GM18498 (cell line): Measurements from ENCODE around the gene BHLHA15.
A peak's percentile ranks its signal among the peaks of the same experiment; 100 is the strongest.

Source experiments
- ATAC-seq: cut with Tn5 transposase; IDR thresholded peaks from one replicate; pipeline ENCODE4 v1.9.1; 2021; ENCODE audit warnings: mild to moderate bottlenecking, moderate library complexity; ENCODE audit not compliant: unreplicated experiment

The BHLHA15 gene

DNA sequence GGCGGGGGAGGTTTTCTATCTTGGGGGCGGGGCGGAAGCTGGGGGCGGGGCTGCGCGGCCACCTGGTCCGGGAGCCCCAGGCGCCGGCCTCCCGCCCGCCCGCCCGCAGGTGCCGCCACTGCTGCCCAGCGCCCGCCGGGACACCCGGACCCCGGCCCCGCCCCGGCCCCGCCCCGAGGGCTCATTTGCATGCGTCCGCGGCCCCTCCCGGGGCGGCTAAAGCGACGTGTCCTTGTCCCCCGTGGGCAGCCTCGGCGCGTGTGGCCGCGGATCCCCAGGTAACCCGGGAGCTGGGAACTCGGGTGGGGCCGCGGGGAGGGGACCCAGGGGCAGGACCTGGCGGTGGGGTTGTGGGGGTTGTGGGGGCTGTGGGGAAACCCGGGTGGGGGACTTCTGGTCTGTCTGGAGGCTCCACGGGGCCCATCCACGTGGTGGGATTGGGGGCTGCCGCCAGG, at the start of gene BHLHA15:
TSS of gene BHLHA15 (plus strand) at position 219 of the 455 bp plus-strand sequence. CDS start 871 bp downstream, outside the sequence.
- ATAC-seq: peak; percentile 46

DNA sequence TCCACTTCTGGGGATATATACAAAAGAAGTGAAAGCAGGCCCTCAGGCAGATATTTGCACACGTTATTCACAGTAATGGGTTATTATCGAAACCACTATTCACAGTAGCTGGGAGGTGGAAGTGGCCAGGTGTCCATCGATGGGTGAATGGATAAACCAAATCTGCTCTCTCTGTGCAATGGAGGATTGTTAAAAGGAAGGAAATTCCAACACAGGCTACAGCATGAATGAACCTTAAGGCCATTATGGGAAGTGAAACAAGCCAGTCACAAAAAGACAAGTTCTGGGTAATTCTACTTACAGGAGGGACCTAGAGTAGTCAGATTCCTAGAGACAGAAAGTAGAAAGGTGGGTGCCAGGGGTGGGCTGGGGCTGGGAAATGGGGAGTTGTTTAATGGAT, 48.5 kb upstream of the BHLHA15 start:
- ATAC-seq: no peak

DNA sequence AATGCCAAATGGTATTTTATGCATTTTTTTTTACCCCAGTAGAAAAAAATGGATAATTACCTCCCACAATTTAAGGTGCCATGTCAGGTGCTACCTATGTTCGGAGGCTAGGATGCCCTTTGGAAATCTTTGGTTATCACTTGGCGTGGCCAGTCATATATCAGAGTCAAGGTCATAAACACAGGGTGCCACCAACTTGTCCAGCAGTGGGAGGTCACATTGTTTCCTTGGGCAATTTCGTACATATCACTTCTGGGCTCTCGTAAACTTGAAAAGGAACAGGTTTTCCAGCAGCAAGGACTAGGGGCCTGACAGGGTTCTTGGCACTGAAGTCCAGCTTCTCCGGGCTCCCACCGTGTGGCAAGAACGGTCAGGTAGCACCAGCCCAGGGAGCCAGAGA, 48.0 kb upstream of the BHLHA15 start:
- no peak for ATAC-seq

DNA sequence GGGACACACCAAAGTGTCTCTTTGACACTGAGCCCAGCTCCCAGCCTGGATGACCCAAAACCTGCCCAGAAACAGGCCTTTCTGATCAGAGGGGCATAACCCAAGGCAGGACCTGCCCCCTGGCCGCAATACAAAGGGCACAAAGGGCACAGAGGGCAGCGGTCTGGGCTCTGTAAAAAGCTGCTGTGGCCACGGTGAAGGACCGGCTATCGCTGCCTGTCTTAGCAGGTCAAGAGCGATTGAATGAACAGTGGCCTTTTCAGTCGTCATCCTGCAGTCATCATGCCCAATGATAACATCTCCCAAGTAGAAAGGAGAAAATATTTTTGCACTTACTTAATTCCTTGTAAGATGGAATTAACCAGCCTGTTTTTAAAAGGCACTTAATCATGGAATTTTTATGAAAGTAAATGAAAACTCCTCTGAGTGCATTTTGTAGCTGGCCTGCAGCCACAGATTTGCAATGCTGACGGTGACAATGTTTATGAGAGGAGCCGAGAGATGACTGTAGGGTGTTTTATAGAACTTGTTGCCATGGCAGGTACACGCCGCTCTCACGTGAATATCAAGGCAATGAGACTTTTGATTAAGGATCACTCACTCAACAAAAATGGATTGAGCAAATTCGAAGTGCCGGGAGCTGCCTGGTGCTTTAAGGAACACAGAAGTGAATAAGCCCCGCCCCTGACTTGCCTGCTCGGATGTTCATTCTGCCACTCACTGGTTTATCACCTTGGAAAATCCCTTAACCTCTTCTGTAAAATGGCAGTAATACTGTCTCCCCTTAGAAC, 47.3 kb upstream of the BHLHA15 start:
- no peak for ATAC-seq

DNA sequence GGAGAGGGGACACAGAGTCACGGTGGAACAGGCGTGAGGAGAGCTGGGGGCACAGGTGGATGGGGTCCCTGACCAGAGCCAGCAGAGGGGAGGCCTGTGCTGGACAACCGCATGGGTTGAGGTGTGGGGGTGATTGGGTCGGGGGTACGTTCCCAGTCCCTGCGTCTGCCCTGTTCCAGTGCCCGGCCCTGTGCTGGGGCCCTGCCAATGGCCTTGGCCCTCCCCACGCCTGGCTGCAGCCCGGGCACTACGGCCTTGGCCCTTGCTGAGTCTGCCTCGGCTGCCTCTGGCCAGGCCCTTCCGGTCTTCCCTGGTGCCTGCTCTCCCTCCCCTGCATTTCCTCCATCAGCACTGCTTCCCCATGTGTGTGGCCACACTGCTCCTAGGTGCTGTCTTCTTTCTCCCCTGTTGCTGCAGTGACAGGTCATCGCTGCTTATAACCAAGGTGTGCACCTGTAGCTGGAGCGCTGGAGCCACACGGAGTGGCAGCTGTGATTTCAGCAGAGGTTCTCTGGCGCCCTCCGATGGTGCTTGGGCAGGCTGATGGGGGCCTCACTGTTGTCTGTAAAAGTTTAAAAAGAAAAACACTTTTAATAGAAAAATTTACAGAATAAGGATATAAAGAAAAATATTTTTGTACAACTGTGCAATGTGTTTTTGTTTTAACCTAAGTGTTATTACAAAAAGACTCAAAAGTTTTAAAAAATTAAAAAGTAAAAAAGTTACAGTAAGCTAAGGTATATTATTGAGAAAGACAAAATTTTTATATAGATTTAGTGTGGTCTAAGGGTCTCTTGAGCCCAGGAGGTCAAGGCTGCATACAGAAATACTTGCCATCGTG, 45.2 kb upstream of the BHLHA15 start:
- ATAC-seq: no peak

DNA sequence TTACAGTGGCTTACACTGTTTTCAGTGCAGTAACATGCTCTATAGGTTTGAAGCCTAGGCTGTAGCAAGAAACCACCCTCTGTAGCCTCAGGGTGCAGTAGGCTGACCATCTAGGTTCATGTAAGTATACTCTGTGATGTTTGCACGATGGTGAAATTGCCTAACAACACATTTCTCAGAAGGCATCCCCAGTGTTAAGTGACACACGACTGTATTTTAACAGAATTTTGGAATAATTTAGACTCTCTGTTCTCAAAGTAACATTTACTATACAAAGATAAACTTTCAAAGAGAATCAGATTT, 44.6 kb upstream of the BHLHA15 start:
- no peak for ATAC-seq

DNA sequence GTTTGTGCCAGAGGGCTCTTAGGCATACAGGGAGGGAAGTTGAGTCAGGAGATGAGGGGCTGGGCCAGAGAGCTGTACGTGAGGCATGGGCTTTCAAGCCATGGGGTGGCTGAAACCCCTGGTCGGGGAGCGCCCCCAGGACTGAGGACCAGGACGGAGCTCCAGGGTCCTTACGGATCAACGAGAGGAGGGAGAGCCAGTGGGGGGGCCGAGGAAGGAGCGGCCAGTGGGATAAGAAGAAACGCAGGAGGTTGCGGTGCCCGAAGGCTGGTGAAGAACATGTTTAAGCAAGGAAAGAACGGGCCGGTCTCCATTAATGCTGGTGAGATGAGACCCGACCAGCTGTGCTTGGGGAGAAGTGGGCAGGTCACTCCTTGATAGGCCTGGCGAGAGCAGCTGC, 43.6 kb upstream of the BHLHA15 start:
- no peak for ATAC-seq

DNA sequence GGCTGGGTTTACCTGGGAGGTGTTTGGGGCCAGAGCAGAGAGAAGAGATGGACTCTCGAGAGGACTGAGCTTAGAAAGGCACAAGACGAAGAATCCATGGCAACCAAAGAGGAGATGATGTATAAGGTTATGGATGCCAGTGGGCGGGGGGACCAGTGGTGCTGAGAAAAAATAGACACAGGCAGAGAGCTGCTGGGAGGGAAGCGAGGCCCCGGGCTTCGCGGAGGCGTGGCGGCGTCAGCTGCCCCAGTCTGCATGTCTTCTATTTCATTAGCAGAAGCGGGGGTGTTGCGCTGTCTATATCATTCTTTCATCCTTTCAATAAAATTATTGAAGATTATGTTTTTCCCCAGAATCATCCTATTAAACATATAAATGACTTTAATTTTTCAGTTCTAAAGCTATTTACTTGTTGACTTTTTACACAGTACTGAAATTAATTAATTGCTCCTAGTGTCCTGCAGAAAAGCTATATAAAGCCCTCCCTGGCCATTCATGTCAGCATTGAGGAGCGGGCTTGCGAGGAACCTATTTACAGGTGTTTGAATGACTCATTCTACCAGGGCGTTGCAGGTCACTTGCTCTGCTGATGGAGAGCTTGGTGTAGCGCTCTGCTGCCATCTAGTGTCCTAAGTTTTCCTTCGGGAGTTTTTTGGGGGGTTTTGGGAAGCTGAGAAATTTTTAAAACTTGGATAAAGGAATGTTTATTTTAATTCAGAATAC, 42.9 kb upstream of the BHLHA15 start:
- peak; percentile 81 for ATAC-seq

DNA sequence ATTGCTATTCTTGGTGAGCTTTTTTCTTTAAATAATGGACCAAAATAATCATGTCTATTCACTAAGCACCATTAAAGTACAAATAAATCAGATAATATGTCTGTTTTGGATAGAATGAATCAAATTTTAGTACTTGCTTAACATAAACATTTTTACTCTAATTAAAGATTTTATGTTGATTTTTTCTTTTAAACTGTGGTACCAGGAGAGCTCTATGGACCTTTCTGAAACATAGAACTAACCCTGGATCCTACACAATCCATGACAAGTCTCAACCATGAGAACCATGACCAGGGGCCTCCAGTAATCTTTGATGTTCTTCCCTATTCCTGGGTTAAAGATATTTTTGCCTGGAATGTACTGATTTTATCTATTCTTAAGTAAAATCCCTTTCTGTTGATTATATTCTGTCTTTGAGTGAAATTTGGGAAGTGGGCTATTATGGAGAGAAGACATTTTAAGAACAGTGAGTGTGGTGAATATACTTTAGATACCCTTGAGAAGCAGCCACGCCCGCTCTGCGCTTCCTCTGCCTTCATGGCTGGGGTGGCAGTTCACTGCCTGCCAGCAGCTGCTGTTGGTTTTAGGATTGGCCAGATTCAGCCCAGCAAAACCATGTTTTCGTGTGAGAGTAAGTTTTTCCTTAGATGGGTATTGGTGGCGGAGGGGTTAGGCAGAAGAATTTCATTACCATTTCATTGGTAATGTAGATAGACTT, 42.2 kb upstream of the BHLHA15 start:
- ATAC-seq: no peak

DNA sequence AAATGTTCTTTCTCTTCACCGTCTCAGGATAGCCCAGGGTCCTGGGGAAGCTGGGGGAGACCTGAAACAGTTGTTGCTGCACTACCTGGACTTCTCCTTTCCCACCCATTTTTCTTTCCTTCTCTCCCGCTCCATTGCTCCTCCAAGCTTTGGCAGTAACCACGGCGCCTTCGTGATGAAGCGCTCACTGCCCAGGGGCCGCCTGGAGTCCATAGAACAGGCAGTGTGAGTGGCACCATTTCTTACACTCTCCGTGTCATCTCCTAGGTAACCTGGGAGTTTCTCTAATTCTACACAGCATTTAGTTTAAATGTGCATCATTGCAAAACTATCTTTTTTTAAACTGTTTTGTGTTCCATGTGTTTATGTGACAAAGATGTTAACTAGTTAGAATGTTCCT, 40.3 kb upstream of the BHLHA15 start:
- ATAC-seq: no peak

DNA sequence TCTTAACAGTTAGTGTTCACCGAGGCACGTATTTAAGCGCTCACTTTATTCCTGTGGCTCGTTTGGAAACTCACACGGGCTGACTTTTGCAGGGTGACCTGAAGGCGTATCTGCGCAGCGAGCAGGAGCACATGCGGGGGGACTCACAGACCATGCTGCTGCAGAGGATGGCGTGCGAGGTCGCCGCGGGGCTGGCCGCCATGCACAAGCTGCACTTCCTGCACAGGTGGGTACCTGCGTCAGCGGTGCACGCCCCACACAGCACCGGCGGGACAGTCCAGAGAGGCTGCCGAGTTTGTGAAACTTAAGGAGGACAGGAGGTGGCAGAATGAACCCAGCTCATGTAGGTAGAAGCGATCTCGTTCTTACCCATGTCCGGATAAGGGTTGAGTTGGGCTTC, 39.8 kb upstream of the BHLHA15 start:
- ATAC-seq: no peak

DNA sequence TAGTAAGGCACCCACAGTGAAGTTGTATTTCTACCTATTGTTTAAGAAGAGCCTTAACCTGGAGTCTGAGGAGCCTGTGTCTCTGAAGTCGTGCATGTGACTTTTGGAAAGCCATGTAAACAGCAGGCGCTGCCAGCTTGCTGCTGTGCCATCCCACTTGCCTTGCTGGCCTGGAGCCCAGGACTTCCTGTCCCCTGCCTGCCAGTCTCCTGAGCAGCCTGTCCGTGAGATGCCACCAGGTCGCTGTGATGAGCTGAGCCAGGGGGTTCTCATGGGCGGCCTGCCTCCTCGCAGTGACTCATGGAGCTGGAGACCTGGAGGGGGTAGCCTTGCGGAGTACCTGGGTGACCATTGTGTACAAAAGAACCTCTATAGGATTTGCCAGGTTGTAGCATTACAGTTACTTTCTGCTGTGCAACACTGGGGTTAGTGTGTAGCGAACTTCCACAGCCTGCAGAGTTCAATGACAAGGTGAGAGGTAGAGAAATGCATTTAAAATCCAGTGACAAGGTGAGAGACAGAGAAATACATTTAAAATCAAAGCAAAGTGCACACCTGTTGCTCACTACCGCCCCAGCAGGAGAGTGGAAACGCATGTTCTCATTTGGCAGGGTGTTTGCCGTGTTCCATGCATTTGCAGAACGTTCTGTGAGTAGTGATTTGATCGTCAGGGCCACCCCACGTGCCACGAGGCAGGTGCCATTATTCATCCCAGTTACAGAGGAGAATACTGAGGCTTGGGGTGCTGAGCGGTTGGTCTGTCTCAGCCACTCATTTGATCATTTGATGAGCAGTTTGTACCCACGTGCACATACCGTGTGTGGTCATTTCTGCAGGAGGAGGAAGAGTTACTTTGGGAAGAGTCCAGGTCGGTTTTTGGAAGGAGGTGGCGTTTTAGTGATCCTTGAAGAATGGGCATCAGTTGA, 36.6 kb upstream of the BHLHA15 start:
- no peak for ATAC-seq

DNA sequence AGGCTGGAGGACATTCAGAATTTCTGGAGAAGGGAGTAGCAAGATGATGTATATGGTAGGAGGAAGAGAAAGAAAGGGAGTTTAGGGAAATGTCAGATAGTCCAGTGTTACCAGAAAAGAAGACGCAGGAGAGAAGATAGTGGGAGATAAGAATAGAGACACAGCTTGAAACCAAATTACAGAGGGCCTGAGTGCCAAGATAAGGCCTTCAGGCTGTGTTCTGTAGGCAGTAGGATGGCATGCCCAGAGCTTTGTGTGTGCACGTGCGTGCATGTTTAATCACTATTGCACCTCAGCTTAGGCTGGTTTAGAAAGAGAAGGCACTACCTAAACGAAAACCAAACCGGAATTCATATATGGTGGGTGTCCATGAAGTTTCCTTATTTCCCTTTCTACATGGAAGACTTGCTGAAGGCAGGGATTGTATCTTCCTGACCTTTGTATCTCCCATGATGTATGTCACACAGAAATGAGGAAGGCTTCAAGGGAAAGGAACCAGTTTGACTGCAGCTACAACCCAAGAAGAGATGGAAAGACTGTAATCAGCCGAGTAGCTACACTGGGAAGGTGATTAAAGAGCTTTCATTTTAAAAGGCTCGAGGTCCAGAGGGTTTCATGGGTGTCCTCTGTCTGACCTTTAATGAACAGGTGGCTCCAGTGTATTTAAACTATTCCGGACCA, 35.8 kb upstream of the BHLHA15 start:
- no peak for ATAC-seq

DNA sequence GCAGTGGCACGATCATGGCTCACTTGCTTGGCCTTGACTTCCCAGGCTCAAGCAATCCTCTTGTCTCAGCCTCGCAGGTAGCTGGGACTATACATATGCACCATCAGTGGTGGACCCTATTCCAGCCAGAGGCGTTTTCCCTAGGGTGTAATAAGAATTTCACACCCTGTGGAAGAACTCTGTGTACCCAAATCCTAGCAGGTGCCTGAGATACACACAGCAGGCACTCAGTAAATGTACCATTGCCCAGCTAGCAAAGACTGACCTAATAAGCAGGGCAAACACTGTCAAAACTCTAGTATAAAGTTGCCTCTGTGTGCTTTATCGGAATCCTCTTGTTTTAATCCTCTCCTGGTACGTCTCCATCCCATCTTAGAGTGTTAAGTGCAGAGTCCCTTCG, 33.7 kb upstream of the BHLHA15 start:
- no peak for ATAC-seq

DNA sequence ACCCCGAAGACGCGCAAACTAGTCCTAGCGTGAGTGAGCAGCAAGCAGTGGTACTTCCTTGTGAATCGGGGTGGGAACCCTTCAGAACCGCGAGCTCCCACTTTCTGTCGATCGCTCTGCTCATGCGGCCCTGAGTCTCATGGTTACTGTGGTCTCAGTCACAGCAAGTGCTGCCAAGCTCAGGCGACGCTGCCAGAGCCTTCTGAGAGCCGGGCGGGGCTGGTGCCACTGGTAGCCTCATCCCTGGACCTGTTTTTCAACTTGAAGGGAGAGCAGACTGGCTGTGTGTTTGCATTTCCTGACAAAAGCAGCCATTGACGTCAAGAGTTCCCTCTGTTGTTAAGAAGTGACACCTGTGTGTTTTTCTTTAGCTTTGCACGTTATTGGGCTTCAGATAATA, 32.9 kb upstream of the BHLHA15 start:
- ATAC-seq: no peak

DNA sequence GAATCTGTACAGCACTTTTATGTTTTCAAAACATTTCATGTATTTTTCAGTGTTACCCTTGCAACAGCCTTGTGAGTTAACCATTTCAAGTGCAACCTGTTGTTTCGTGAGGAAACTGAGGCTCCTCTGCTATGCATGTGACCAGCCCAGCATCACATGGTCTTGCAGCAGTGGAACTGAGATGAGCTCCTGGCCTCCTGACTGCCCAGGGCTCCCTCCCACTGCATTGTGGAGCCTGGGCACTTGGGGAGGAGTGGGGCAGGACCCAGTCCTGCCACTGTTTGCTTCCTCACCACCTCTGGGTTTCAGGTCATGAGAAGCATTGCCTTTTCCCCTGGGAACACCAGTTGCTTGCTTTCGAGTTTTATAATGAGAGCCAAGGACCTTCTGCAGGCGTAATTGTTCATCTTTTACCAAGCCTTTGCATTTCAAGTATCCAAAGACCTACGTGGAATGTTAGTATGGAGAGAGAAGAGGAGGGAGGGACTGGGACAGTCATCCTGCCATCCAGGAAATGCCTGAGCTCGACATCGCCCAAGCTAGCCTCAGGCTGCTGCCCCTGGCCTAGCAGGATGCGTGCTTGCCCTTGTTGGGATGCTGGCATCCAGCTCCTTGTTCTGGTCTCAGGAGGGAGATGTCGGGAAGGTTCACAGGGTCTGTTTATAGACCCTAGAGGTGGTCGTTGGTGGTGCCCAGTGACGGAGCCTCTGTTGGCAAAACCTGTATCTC, 32.3 kb upstream of the BHLHA15 start:
- no peak for ATAC-seq

DNA sequence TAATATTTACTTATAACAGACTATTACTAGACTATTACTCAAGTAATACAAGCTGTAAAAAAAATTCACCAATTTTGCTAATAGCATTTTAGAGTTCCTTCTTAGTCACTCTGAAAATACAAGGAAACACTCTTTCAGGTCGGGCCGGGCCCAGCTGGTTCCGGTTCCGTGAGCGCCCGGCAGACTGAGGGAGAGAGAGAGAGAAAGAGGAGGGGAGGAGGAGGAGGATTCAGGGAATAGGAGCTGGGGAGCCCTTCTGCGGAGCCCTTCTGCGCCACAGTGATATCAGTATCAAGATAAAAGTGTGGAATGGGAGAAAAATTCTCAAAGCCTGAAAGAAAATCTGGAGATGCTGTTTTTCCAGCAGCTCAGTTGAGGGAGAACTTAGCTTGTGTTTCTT, 30.5 kb upstream of the BHLHA15 start:
- no peak for ATAC-seq

DNA sequence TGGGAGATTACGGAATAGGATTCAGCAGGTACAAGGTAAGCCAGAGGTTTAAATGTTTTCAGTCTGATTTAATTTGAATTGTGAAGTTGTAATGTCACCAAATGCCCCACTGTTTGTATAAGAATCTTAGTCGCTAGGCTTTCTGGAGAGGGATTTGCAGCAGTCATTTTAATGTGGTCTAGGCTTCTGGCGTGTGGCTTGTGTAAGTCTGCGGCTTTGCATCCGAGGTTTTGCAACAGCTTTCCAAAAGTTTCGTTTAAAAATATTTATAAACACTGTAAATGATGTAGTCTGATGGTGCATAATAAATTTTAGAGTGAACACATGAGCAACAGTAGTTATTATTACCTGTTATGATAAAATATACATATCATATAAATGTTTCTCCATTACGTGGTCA, 26.1 kb upstream of the BHLHA15 start:
- no peak for ATAC-seq
